H1 (cell line): ENCODE results near the gene DPP10. TPM values are rescaled to one million over a fixed set of nuclear protein-coding genes. Genes with fewer than 3 reads are reported as not detected.

ENCODE experiments used
- SIN3A ChIP-seq, 2 experiments: IDR thresholded peaks in 1 of 2; conservative IDR thresholded peaks in 1 of 2; 2 replicates each; pipeline ENCODE4 v1.6.1; 2011 to 2012; ENCODE audit warnings: low read length in 2 of 2, improper control_type of control experiment in 1 of 2, low read depth in 1 of 2, mild to moderate bottlenecking in 1 of 2
- TCF12 ChIP-seq: IDR thresholded peaks from 2 replicates; pipeline ENCODE4 v1.6.1; 2011; ENCODE audit warnings: low read depth, mild to moderate bottlenecking, low read length
- polyA plus RNA-seq, 7 experiments: library from polyadenylated mRNA; depleted of rRNA in 3 of 7; stranded (reverse) in 5 of 7; unstranded in 2 of 7; fragments of >200 nt in 5 of 7; fragments of 200-250 nt in 2 of 7; gene quantifications; 1 replicate in 5 of 7; 2 replicates in 1 of 7; 4 replicates in 1 of 7; pipeline versions ENCODE4 v1.2.1 to v1.2.3, GENCODE V29; 2011 to 2013; ENCODE audit warnings: missing spikeins in 2 of 7, mixed read lengths in 2 of 7
- total RNA-seq: library from RNA; stranded (reverse); fragmentation: NEBNext Ultra II Directional; extraction: Animal tissue kit (Norgen Biotek cat#: 25700); gene quantifications from 2 replicates; pipeline ENCODE4 v1.2.1, GENCODE V29; 2021

The DPP10 gene
- total and polyA plus RNA-seq, 2 of the 8 experiments (the other 6 are each of a cell fraction or from before 2014, with no cell fraction given) = 3.3 to 7.2 TPM

- TF ChIP-seq SIN3A (conservative IDR thresholded peaks at IDR 0.05 in 1 of 2, IDR thresholded peaks at IDR 0.05 in 1 of 2; ENCODE audit: low read depth in 1 of 2, low read length in 2 of 2) (no peak), TCF12 (no peak)
These were observed 274.6 kb downstream of the DPP10 start (continued) for GRCh38 chr2:114717049-114717448.
